Endodermal cell (in vitro differentiated cells): ENCODE measurements around the gene ZNF684. TPM values are rescaled to one million over a fixed set of nuclear protein-coding genes. Genes with fewer than 3 reads are reported as not detected.
"Not testable (repeated sequence)": the region's sequence is repeated elsewhere in the genome, so short reads cannot be mapped to it uniquely, and the experiment has no call there.

Experiments used
- DNase-seq: peaks from one replicate; pipeline ENCODE4 v3.0.0-alpha.2; 2017
- H3K27ac ChIP-seq: 2 replicates; pipeline ENCODE4 v1.5.1; 2013; ENCODE audit warnings: mild to moderate bottlenecking, low read depth, low read length, moderate library complexity
- H3K27me3 ChIP-seq: 2 replicates; pipeline ENCODE4 v1.6.1; 2013; ENCODE audit warnings: mild to moderate bottlenecking, low read length, moderate library complexity; ENCODE audit not compliant: insufficient read depth, control insufficient read depth, poor library complexity, severe bottlenecking
- H3K36me3 ChIP-seq: 2 replicates; pipeline ENCODE4 v1.7.0; 2013; ENCODE audit warnings: mild to moderate bottlenecking, low read length, moderate library complexity; ENCODE audit not compliant: control insufficient read depth, insufficient read depth
- H3K4me1 ChIP-seq: one replicate; pipeline ENCODE4 v1.7.0; 2013; ENCODE audit warnings: low read length; ENCODE audit not compliant: control insufficient read depth, insufficient read depth
- H3K4me3 ChIP-seq: 2 replicates; pipeline ENCODE4 v1.5.1; 2013; ENCODE audit warnings: mild to moderate bottlenecking, low read length, moderate library complexity
- H3K9ac ChIP-seq: 2 replicates; pipeline ENCODE4 v1.6.1; 2013; ENCODE audit warnings: mild to moderate bottlenecking, low read length, moderate library complexity; ENCODE audit not compliant: poor library complexity, severe bottlenecking; ENCODE audit errors: extremely low read depth
- H3K9me3 ChIP-seq: 2 replicates; pipeline ENCODE4 v1.6.1; 2013; ENCODE audit warnings: mild to moderate bottlenecking, low read length, moderate library complexity; ENCODE audit not compliant: control insufficient read depth
- H3K27ac Mint-ChIP-seq: 2 replicates; pipeline ENCODE4 v1.8.0; 2020; ENCODE audit warnings: mixed read lengths
- H3K27me3 Mint-ChIP-seq: 2 replicates; pipeline ENCODE4 v1.8.0; 2021; ENCODE audit warnings: mild to moderate bottlenecking, mixed read lengths; ENCODE audit not compliant: insufficient read depth
- H3K36me3 Mint-ChIP-seq: 2 replicates; pipeline ENCODE4 v1.8.0; 2020; ENCODE audit warnings: low read depth, mixed read lengths
- H3K4me1 Mint-ChIP-seq: 2 replicates; pipeline ENCODE4 v1.8.0; 2020; ENCODE audit warnings: mixed read lengths
- H3K4me3 Mint-ChIP-seq: 2 replicates; pipeline ENCODE4 v1.8.0; 2020; ENCODE audit warnings: mild to moderate bottlenecking, moderate library complexity, mixed read lengths
- H3K9me3 Mint-ChIP-seq: 2 replicates; pipeline ENCODE4 v1.8.0; 2020; ENCODE audit warnings: mild to moderate bottlenecking, mixed read lengths
- WGBS, 2 experiments: methylation state at CpG; one replicate each; pipeline versions ENCODE4 v1.1.5 to v1.1.7; 2013; ENCODE audit warnings: missing lambda C conversion rate in 2 of 2, mixed read lengths in 1 of 2; ENCODE audit not compliant: insufficient coverage in 1 of 2, insufficient read length in 1 of 2; 5-methylcytosine and 5-hydroxymethylcytosine counted together
- long read RNA-seq, 4 experiments: library from polyadenylated mRNA in 2 of 4; library from RNA in 1 of 4; library from capped mRNA in 1 of 4; stranded (forward) in 3 of 4; unstranded in 1 of 4; transcript quantifications; one replicate each; pipeline ENCODE4 v2.0.0, GENCODE V29; 2020 to 2021; ENCODE audit warnings: inconsistent platforms in 1 of 4
- polyA plus RNA-seq, 2 experiments: library from polyadenylated mRNA; stranded (reverse); fragments of 50-300 nt; gene quantifications; one replicate each; pipeline ENCODE4 v1.2.3, GENCODE V29; 2013
- total RNA-seq, 2 donors: library from RNA; stranded (reverse); fragmentation: NEBNext Ultra II Directional in 1 of 2; extraction: Animal tissue kit (Norgen Biotek cat#: 25700) in 1 of 2; gene quantifications; 2 replicates in 1 of 2; 3 replicates in 1 of 2; pipeline ENCODE4 v1.2.1, GENCODE V29; 2021
- TF ChIP-seq, protein P1 (sequence below): fragments of 200-600 bp; sonication (generic); conservative IDR thresholded peaks from 2 replicates; pipeline ENCODE4 v1.5.0; 2021; ENCODE audit warnings: antibody characterized with exemption, mild to moderate bottlenecking

The ZNF684 gene
- total RNA-seq = 10 to 100 TPM in 1 of 2 donors, 1 to 10 TPM in 1; 5.1 to 10.4 TPM
- polyA plus RNA-seq (2013, experiment 1 of 2) = 5.0 TPM
- polyA plus RNA-seq (2013, experiment 2 of 2) = 4.9 TPM
- long read RNA-seq, experiment 1, partial matches to known transcripts = 0 of 4 reads
- long read RNA-seq, experiment 1, other reads (novel, unspliced or antisense) = 3 of 4 reads
- long read RNA-seq, experiment 2, partial matches to known transcripts = 1 of 7 reads
- long read RNA-seq, experiment 2, other reads (novel, unspliced or antisense) = 4 of 7 reads
- long read RNA-seq, experiment 3, transcript ZNF684-203 (5 exons, 2,097 nt) = major isoform, 6 of 16 reads
- long read RNA-seq, experiment 3, transcript ZNF684-204 (4 exons, 562 nt) = major isoform, 6 of 16 reads
- long read RNA-seq, experiment 3, partial matches to known transcripts = 0 of 16 reads
- long read RNA-seq, experiment 3, other reads (novel, unspliced or antisense) = 3 of 16 reads
- long read RNA-seq, experiment 4, transcript ZNF684-203 (5 exons, 2,097 nt) = major isoform, 13 of 23 reads
- long read RNA-seq, experiment 4, partial matches to known transcripts = 0 of 23 reads
- long read RNA-seq, experiment 4, other reads (novel, unspliced or antisense) = 7 of 23 reads

DNA sequence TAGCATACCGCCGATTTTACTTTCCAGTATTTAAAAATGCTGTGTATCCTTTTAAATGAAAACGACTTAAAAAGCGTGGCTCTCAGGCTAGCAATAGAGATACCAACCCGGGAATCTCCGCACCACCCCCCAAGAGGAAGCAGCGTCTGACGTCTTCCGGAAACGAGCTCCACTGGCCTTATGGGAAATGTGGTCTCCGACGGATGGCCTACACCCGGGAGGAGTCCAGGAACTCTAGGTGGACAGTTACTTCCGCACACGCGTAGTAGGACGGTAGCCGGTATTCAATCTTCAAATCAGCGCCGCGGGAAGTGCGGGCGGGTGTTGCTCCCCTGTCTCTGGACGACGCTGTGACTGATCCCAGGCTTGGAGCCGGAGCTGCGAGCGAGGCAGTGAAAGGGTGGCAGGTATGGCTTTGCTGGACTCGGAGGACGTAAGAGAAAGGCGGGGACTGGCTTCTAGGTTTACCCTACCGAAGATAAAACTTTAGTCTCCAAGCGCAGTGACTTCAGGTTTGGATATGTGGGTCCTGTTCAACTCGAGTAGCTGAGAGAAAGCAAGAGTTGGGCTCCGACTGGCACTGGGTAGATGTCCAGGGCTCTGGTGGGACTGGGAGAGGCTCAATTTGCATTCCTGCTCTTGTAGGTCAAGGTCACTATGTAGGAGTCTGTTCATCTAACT, at the start of gene ZNF684:
Gene ZNF684 (plus strand): TSS at position 257 of the 681 bp plus-strand sequence. CDS start 1,530 bp downstream, outside the sequence.
- 0 to 1% methylated on average over 24 to 35 of the region's 35 CpGs for WGBS, 2 experiments
- peaks cover 11% of the 10 kb centered on the region for H3K36me3 Mint-ChIP-seq
- Histone ChIP-seq H3K9ac (peak within 1 kb of the TSS; percentile 69), H3K36me3 (no peaks in the 10 kb centered on the region), H3K27ac (no peak within 1 kb of the TSS), H3K9me3 (no peaks in the 10 kb centered on the region), H3K4me3 (peak within 1 kb of the TSS; percentile 86), H3K27me3 (peaks cover 12% of the 10 kb centered on the region), H3K4me1 (peaks cover 4% of the 10 kb centered on the region)
- H3K9me3 Mint-ChIP-seq = peaks cover 9% of the 10 kb centered on the region
- TF ChIP-seq, protein P1, sequence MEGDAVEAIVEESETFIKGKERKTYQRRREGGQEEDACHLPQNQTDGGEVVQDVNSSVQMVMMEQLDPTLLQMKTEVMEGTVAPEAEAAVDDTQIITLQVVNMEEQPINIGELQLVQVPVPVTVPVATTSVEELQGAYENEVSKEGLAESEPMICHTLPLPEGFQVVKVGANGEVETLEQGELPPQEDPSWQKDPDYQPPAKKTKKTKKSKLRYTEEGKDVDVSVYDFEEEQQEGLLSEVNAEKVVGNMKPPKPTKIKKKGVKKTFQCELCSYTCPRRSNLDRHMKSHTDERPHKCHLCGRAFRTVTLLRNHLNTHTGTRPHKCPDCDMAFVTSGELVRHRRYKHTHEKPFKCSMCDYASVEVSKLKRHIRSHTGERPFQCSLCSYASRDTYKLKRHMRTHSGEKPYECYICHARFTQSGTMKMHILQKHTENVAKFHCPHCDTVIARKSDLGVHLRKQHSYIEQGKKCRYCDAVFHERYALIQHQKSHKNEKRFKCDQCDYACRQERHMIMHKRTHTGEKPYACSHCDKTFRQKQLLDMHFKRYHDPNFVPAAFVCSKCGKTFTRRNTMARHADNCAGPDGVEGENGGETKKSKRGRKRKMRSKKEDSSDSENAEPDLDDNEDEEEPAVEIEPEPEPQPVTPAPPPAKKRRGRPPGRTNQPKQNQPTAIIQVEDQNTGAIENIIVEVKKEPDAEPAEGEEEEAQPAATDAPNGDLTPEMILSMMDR = no peak
- H3K4me3 Mint-ChIP-seq = peak within 1 kb of the TSS; percentile 97
- H3K27ac Mint-ChIP-seq = peak within 1 kb of the TSS; percentile 97
- DNase-seq = peak; percentile 94
- peaks cover 13% of the 10 kb centered on the region for H3K4me1 Mint-ChIP-seq
- H3K27me3 Mint-ChIP-seq = peaks cover 23% of the 10 kb centered on the region

DNA sequence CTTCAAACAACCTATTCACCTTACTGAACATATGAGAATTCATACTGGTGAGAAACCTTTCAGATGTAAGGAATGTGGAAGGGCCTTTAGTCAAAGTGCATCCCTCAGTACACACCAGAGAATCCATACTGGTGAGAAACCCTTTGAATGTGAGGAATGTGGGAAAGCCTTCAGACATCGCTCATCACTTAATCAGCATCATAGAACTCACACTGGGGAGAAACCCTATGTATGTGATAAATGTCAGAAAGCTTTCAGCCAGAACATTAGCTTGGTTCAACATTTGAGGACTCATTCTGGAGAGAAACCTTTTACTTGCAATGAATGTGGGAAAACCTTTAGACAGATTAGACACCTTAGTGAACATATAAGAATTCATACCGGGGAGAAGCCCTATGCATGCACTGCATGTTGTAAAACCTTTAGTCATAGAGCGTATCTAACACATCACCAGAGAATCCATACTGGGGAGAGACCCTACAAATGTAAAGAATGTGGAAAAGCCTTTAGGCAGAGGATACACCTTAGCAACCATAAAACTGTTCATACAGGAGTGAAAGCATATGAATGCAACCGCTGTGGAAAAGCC, 36.0 kb upstream of the ZNF684 start:
- no peak for DNase-seq
- H3K9me3 Mint-ChIP-seq = peaks cover 69% of the 10 kb centered on the region
- H3K27ac ChIP-seq = no peak overlapping the region
- no peak overlapping the region for H3K4me3 Mint-ChIP-seq
- no peaks in the 10 kb centered on the region for H3K4me1 Mint-ChIP-seq
- no peaks in the 10 kb centered on the region for H3K27me3 ChIP-seq
- H3K27me3 Mint-ChIP-seq = no peaks in the 10 kb centered on the region
- H3K36me3 ChIP-seq = peaks cover 60% of the 10 kb centered on the region
- peaks cover 84% of the 10 kb centered on the region for H3K9me3 ChIP-seq
- H3K36me3 Mint-ChIP-seq = peaks cover 79% of the 10 kb centered on the region
- TF ChIP-seq, protein P1 = no peak
- H3K4me3 ChIP-seq = peak overlapping the region; percentile 61
- 94 to 95% methylated on average over 2 to 4 of the region's 4 CpGs for WGBS, 2 experiments
- H3K4me1 ChIP-seq = no peaks in the 10 kb centered on the region
- H3K27ac Mint-ChIP-seq = no peak overlapping the region
- no peak overlapping the region for H3K9ac ChIP-seq

DNA sequence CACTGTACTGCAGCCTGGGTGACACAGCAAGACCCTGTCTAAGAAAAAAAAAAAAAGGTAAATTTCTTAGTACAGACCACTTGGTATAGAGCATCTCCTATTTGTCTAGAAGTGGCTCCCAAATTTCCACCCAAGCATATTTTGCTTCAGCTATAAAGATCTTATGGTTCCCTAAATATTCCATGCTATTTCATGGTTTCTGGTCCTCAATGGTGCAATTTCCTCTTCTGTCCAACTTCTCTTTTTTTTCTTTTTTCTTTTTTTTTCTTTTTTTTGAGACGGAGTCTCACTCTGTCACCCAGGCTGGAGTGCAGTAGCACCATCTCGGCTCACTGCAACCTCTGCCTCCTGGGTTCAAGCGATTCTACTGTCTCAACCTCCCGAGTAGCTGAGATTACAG, 28.8 kb upstream of the ZNF684 start:
- H3K27me3 ChIP-seq, H3K4me3 ChIP-seq, H3K36me3 ChIP-seq, DNase-seq, H3K4me1 ChIP-seq, H3K4me3 Mint-ChIP-seq, H3K4me1 Mint-ChIP-seq, H3K27ac ChIP-seq, H3K9ac ChIP-seq, H3K27me3 Mint-ChIP-seq, H3K27ac Mint-ChIP-seq: not testable (repeated sequence)
- H3K9me3 Mint-ChIP-seq = peaks cover 80% of the 10 kb centered on the region
- peaks cover 55% of the 10 kb centered on the region for H3K9me3 ChIP-seq
- H3K36me3 Mint-ChIP-seq = peaks cover 48% of the 10 kb centered on the region
- 94 to 97% methylated on average over 4 of the region's 4 CpGs for WGBS, 2 experiments
